Transverse colon (tissue), 4 donors: ENCODE results near the gene ACACA.

Experiments
- POLR2A ChIP-seq: fragments of 450-650 bp; IDR thresholded peaks from one replicate; pipeline ENCODE4 v1.6.1; 2016; ENCODE audit warnings: antibody characterized with exemption, mild to moderate bottlenecking, moderate library complexity
- POLR2AphosphoS5 ChIP-seq, 3 donors: sonication (generic); formaldehyde crosslinking; IDR thresholded peaks; one replicate each; pipeline ENCODE4 v1.6.1; 2016; ENCODE audit warnings: antibody characterized with exemption in 3 of 3
- TF ChIP-seq, protein P1 (sequence below), 5 experiments: fragments of 200-600 bp in 3 of 5; fragments of 450-650 bp in 2 of 5; sonication (generic) in 3 of 5; IDR thresholded peaks; 1 replicate in 2 of 5; 2 replicates in 3 of 5; pipeline ENCODE4 v1.5.1; 2016 to 2017; ENCODE audit warnings: antibody characterized with exemption in 5 of 5, inconsistent platforms in 3 of 5, mild to moderate bottlenecking in 2 of 5, moderate library complexity in 1 of 5

GRCh38 chr17:37246085-37246484, 160.6 kb downstream of the ACACA start:
- TF ChIP-seq POLR2AphosphoS5 (IDR thresholded peaks at IDR 0.05) (no peak), POLR2A (no peak)
- TF ChIP-seq, protein P1, sequence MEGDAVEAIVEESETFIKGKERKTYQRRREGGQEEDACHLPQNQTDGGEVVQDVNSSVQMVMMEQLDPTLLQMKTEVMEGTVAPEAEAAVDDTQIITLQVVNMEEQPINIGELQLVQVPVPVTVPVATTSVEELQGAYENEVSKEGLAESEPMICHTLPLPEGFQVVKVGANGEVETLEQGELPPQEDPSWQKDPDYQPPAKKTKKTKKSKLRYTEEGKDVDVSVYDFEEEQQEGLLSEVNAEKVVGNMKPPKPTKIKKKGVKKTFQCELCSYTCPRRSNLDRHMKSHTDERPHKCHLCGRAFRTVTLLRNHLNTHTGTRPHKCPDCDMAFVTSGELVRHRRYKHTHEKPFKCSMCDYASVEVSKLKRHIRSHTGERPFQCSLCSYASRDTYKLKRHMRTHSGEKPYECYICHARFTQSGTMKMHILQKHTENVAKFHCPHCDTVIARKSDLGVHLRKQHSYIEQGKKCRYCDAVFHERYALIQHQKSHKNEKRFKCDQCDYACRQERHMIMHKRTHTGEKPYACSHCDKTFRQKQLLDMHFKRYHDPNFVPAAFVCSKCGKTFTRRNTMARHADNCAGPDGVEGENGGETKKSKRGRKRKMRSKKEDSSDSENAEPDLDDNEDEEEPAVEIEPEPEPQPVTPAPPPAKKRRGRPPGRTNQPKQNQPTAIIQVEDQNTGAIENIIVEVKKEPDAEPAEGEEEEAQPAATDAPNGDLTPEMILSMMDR (IDR thresholded peaks at IDR 0.05), result no peak
